IPS-11a (cell line): ENCODE measurements around the gene PACS1.
"Not testable (repeated sequence)": the region's sequence is repeated elsewhere in the genome, so short reads cannot be mapped to it uniquely, and the experiment has no call there.

ENCODE experiments used
- H3K4me3 ChIP-seq: one replicate; pipeline ENCODE4 v1.5.1; 2013; ENCODE audit warnings: low read depth, low read length, control low read depth

Gene PACS1

DNA sequence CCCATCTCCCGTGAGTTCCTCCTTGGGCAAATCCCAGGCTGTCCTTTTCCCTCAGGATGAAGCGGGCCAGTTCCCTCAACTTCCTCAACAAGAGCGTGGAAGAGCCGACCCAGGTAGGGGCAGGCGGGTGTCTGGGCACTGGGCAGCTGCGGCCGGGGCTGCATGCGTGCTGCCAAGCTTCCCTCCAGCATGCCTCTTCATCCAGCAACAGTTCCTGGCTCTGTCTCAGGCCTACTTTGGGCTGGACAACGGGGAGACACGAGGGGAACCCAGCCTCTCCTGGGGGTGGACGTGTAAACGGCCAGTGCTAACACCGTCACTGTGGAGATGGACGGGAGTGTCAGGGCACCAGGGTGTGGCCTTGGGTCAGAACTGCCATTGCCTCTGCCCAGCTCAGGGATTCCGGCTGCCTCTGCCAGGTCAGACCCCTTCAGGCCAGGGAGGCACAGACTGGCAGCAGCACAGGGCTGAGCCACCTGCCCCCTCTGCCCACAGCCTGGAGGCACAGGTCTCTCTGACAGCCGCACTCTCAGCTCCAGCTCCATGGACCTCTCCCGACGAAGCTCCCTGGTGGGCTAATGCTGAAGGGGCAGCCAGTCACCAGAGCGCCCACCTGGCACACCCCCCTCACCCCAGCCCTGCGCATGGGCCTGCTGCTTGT, 196.4 kb downstream of the PACS1 start:
- H3K4me3 ChIP-seq: no peak overlapping the region

DNA sequence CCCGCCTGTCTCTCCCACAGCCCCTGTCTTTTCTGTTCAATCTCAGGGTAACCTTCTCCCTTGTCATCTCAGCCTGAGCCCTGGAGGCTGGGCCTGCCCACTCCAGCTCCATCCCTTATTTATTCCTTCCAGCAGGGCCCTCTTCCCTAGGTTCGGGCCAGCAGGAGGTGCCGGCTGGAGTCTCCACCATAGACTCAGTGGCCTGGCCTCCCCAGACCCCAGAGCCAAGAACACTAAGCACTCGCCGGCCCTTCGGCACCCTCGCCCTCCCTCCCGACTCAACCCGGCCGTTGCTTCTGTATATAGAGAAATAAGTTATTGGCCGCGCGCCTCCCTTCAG, 196.9 kb downstream of the PACS1 start:
- peak overlapping the region; percentile 39 for H3K4me3 ChIP-seq

DNA sequence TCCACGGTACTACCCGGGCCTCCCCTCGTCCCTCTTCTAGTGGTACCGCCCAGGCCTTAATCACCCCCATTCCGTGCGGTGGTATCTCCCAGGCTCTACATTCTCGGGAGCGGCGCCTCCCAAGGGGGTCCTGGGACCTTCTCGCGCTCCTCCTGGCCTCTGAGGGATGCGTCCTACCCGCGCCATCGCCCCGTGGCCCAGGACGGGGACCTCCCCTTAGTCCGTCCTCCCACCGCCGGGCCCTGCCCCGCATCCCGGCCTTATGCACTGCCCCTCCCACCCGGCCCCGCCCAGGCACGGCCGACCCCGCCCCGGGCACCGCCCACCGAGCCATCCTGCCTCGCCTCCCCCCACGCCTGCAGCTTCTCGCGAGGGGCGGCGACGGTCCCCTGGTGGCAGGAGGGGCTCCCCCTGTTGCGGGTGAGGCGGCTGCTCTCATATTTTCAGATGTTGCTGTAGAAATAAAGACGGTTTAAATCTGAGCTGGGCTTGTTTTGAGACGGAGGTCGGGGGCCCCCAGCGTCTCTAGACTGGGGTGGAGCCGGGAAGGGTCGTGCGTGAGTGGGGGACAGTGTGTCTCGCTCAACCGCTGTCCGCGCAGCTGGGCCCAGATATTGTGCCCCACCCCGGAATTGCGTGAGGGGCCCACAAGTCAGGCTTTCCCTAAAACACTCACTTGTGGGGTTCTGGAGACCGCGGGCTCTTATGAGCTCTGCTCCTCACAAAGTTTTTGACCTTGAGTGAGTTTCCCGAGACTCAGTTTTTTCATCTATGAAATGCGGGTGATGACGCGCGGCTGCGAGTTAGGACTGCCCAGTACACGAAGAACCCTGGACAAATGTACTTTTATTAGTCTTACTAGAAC, 197.5 kb downstream of the PACS1 start:
- peak overlapping the region; percentile 60 for H3K4me3 ChIP-seq

DNA sequence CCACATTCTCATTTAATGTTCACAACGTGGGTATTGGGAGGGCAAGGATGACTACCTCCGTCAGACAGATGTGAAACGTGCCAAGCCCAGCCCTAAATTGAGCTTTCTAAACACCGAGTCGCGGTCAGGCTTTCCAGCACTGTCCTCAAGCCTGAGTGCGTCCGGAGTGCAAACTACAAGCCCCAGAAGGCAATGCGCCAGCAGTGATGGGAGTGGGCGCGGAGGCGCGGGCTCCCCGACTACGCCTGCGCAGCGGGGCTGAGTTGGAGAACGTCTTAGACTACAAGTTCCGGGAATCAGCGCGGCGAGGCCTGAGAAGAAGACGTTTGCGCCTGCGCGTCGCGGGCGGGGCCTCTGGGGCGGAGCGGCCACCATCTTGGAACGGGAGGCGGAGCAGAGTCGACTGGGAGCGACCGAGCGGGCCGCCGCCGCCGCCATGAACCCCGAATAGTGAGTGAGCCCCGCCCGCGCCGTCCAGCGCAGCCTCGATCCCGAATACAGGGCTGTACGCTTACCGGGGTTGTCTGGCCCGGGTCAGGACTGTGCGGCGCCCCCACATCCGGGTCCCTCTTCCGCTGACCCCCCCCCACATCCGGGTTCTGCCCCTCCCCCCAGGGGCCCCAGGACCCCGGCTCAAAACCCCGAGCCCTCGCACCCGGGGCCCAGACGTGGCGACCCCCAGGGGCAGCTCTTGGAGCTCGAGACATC, 198.3 kb downstream of the PACS1 start, which contains the start of gene RAB1B:
Gene RAB1B, plus strand, starts transcription at position 396 of the 708 bp plus-strand sequence. Its CDS starts 41 bp downstream, at position 437.
- peak within 1 kb of the TSS; percentile 78 for H3K4me3 ChIP-seq

DNA sequence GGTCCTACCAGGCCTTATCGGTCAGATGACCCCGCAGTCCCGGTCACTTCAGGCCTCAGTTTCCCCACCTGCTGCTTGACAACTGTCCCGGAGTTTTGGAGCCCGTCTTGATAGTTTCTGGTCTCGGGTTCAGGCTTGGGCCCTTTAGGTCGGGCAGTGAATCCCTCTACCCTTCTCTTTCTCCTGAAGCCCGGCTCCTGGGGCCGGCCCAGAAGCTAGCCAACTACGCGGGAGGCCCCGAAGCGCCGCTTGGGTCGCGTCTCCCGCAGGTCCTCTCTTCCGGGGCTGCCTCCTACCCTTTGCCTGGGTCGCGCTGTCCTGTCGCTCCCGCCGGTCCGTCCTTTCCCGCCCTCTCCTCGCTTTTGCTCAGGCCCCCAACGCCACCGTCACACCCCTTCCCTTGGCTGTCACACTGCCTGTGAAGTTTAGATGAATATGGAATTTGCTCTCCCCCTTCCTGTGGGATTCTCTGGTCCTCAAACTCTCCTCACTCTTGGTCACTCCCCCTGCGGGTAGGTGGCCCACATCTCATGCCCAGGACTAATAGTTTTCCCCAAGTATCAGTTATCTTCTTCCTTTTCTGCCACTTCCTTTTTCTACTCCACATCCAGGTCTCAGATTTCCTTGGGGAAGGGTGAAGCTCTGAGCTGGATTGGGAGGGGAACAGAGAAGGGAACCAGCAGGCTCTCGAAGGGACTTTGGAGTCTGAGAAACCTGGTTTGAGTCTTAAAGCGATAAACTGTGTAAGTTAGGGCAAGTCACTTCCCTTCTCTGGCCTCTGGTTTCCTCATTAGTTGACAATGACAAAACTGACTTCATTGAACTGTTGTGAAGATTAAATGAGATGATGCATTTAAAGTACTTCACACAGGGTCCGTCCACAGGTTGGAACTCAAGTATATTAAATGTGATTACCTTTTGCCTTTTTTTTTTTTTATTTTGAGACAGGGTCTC, 199.2 kb downstream of the PACS1 start:
- peak overlapping the region; percentile 78 for H3K4me3 ChIP-seq

DNA sequence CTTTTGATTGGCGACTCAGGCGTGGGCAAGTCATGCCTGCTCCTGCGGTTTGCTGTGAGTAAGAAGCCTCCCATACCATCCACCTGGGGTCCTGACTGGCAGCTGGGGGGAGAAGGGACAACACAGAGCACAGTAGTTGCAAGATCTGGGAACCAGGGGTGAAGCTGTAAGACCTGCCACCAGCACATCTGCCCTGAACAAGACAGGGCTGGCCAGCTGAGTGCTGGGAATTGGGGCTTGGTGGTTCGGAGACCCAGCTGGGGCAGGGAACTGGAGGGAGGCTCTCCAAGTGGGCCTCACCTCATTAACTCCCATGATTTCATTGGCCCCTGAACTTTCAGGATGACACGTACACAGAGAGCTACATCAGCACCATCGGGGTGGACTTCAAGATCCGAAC, 201.7 kb downstream of the PACS1 start:
- no peak overlapping the region for H3K4me3 ChIP-seq

DNA sequence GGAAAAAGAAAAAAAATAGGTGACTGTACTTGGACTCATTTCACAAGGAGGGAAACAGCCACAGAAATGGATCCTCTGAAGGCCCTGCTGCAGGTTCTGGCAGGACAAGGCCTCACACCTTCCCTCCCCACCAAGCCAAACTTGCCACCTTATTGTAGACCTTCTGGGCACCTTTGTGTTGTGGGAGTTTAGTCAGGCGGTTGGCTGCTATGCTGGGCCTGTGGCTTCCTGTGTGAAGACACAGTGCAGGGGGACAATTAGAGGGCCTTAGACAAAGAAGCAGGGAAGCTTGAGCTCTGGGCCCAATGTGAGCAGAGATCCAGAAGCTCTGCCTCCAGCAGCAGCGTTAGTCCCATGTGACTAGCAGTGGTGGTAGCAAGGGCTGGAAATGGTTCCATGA, 202.5 kb downstream of the PACS1 start:
- no peak overlapping the region for H3K4me3 ChIP-seq

DNA sequence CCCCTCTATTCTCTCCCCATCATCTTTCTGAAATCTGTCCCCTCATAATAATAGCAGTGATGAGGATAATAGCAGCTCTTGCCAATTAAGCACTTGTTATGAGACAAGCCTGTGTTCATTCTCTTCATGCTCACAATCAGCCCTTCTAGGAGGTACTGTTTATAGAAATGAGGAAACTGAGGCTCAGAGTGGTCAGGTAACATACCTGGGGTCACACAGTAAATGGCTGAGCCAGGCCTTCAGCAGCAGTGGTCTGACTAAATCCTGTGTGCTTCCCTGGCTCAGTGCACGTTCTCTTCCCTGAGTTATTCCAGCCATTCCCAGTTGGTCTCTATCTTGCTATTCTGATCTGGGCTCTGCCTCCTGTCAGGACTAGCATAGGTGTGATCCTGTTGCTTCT, 204.1 kb downstream of the PACS1 start:
- no peak overlapping the region for H3K4me3 ChIP-seq

DNA sequence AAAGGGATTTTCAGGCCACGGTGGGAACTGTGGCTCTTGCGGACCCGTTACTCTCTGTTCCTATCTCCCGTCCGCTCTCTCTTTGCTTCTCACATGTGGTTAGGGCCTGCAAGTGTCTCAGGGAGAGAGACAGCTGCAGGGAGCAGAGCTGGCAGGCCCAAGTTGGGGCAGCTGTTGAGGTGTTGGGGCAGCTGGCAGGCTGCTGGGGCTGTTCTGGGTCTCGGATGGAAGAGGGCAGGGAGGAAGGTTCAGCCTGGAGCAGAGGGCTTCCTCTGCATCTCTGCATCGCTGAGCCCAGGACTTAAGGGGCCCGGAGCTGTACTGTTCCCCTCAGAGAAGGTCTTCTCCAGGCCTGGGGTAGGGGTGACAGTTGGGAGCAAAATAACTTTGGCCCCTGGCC, 205.3 kb downstream of the PACS1 start:
- no peak overlapping the region for H3K4me3 ChIP-seq

DNA sequence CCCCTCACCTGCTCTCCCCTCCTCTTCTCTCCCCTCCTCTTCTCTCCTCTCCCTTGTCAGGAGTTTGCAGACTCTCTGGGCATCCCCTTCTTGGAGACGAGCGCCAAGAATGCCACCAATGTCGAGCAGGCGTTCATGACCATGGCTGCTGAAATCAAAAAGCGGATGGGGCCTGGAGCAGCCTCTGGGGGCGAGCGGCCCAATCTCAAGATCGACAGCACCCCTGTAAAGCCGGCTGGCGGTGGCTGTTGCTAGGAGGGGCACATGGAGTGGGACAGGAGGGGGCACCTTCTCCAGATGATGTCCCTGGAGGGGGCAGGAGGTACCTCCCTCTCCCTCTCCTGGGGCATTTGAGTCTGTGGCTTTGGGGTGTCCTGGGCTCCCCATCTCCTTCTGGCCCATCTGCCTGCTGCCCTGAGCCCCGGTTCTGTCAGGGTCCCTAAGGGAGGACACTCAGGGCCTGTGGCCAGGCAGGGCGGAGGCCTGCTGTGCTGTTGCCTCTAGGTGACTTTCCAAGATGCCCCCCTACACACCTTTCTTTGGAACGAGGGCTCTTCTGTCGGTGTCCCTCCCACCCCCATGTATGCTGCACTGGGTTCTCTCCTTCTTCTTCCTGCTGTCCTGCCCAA, 206.0 kb downstream of the PACS1 start:
- H3K4me3 ChIP-seq: no peak overlapping the region

DNA sequence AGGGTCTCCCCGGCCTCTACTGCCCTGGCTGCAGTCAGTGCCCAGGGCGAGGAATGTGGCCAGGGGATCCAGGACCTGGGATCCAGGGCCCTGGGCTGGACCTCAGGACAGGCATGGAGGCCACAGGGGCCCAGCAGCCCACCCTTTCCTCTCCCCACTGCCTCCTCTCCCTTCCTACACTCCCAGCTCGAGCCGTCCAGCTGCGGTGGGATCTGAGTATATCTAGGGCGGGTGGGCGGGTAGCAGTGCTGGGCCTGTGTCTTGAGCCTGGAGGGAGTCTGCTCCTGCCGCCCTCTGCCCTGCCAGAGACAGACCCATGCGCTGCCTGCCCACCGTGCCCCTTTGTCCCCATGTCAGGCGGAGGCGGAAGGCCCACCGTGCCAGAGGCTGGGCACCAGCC, 206.5 kb downstream of the PACS1 start:
- not testable (repeated sequence) for H3K4me3 ChIP-seq

DNA sequence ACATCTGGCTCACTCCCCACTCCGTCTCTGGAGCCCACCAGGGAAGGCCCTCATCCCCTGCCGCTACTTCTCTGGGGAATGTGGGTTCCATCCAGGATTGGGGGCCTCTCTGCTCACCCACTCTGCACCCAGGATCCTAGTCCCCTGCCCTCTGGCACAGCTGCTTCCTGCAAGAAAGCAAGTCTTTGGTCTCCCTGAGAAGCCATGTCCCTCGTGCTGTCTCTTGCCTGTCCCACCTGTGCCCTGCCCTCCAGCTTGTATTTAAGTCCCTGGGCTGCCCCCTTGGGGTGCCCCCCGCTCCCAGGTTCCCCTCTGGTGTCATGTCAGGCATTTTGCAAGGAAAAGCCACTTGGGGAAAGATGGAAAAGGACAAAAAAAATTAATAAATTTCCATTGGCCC, 207.0 kb downstream of the PACS1 start:
- not testable (repeated sequence) for H3K4me3 ChIP-seq

DNA sequence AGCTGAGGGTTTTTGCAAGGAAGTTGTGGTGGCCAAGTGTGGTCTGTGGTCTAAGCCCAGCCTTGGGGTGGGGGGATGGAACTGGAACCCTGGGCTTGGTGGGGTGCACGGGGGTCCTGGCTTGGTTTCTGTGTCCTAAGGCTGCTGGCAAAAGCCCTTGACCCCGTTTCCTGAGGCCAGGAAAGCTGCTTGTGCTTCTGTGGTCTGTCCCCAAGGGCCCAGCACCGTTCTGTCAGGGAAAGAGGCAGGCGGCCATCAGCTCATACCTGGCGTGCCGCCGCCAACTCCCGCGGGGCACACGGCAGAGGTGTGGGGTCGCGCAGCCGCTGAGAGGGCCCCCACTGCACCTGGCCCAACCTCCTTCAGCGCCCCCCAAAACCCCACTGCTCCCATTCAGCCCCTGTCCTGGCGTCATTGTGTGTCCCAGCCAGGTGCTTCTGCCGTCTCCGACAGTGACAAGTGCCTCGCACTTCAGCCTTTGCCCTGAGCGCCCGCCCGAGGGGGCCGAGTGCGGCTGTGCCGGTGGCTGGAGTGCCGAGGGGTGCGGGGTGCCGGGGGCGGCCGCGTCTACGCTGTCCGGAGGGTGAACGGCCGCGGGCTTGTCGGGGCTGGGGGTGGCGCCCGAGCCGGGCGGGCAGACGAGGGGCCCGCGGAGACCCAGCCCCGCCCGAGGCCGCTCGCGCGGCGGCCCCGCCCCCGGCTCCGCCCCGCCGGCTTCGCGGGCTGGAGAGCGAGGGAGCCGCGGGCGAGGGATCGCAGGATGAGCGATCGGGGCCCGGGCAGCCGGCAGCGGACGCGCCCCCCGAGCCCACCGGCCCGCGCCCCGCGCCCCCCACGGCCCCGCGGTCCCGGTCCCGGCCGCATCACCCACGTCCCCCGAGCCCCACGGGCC, 207.6 kb downstream of the PACS1 start, which contains the start of gene CNIH2:
Gene CNIH2, plus strand, starts transcription at position 705 of the 892 bp plus-strand sequence. CDS start 282 bp downstream, outside the sequence.
- H3K4me3 ChIP-seq: peak within 1 kb of the TSS; percentile 41

DNA sequence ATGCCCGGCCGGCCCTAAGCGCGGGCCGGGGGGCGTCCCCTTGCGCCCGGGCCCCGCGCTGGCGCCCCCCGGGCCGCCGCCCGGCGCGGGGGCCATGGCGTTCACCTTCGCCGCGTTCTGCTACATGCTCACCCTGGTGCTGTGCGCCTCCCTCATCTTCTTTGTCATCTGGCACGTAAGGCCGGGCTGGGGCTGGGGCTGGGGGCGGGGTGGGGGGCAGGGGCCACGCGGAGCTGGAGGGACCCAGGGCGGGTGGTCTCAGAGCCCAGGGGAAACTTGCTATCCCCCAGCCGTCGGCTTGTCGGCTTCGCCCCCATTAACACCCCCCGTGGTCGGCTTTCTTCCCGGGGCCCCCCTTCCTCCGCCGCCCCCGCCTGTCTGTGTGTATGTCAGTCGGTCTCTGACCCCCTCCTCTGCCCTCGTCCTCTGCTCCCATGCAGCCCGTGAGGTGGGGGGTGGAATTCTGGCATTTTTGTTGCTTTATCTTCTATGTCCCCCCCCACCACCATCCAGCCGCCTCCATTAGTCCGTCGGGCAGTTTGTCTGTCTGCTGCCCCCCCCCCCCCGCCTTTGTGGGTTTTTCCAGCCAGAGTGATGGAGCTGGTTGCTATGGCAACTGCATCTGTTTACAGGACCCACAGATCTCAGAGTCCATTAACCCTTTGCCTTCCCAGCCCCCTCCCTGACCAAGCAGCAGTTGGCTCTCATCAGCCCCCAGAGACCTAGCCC, 208.5 kb downstream of the PACS1 start:
- H3K4me3 ChIP-seq: peak overlapping the region; percentile 18

DNA sequence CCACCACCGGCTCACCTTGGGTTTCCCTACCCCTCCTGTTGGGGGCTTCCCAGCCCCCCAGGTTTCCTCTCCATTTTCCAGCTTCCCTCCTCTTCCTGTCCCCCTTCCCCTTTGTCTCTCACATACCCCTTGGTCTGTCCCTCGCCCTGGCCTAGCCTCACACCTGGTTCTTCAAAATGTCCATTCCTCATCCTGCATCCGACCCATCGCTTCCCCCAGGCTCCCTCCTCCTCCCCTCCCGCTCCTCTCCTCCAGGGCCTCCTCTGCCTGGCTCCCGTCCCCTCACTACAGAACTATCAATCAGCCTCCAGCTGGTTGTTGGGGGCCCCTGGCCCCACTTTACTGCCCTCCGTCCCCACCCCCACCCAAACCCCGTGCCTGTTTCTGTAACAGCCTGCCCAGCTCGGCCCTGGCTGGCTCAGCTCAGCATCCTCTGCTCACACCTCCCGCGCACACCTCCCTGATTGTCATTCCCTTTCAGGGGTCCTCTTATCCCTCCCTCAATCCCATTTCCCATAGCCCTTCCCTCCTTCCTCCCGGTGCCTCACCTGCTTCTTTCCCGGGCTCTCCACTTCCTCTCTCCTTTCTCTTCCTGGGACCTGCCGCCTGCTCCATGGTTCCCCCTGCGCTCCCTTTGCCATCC, 209.1 kb downstream of the PACS1 start:
- no peak overlapping the region for H3K4me3 ChIP-seq

DNA sequence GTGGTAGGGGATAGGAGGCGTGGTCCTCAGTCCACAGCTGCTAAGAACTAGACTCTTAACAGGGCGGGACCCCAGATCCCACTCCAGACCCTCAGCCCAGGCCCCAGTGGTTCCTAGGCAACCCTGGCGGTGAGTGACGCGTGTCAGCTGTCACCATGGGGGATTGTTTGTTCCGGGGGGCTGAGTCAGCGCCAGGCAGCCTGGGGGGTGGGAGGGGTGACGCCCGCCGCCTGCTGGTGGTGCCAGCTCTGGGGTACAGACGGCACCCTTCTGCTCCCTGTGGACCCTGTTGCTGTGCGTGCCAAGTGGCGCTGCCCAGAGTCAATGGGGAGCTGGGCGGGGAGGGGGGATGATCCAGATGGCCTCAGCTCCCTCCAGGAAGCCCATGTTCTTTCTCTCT, 210.4 kb downstream of the PACS1 start:
- H3K4me3 ChIP-seq: no peak overlapping the region

DNA sequence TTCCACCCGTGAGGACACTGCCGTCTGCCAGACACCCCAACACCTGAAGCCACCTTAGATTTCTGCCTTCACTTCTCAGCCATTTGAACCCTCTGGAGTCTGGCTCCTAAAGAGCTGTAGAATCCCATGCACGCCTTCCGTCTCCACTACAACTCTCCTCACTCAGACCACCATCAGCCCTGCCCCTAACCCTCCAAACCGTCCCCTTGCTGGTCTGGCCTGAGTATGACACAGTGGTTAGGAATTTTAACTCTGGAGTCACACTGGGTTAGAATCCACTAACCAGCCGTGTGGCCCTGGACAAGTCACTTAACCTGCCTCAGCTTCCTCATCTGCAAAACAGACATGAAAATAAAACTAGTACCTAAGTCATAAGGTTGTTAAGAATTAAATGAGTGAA, 210.9 kb downstream of the PACS1 start:
- H3K4me3 ChIP-seq: no peak overlapping the region
